Suprapubic skin (tissue), 3 donors: ENCODE measurements around the gene SYNE1.

Experiments used
- CTCF ChIP-seq, 2 donors: fragments of 200-600 bp in 1 of 2; fragments of 450-650 bp in 1 of 2; sonication (generic) in 1 of 2; IDR thresholded peaks; one replicate each; pipeline ENCODE4 v1.5.1; 2016 to 2019; ENCODE audit warnings: antibody characterized with exemption in 2 of 2, mild to moderate bottlenecking in 1 of 2, moderate library complexity in 1 of 2
- POLR2AphosphoS5 ChIP-seq, 3 donors: sonication (generic); formaldehyde crosslinking; IDR thresholded peaks; one replicate each; pipeline ENCODE4 v1.6.1; 2017; ENCODE audit warnings: antibody characterized with exemption in 3 of 3

- no peak for TF ChIP-seq CTCF (IDR thresholded peaks at IDR 0.05)
- no peak for TF ChIP-seq POLR2AphosphoS5 (IDR thresholded peaks at IDR 0.05)
Observed at GRCh38 chr6:152094276-152094675, 542.9 kb downstream of the SYNE1 start.
